T-helper 2 cell treated with Interferon-gamma antibody and Interleukin-4, amounts not matched to agents 100 ng/mL and 5 ng/mL, for 36 hours (primary cell): Measurements from ENCODE around the gene STIM2. TPM values are rescaled to one million over a fixed set of nuclear protein-coding genes. Genes with fewer than 3 reads are reported as not detected.
"Not testable (repeated sequence)": the region's sequence is repeated elsewhere in the genome, so short reads cannot be mapped to it uniquely, and the experiment has no call there.

Experiments used
- intact Hi-C: fragments of 100-400 bp; cut with micrococcal nuclease; formaldehyde crosslinking; loops from one replicate; pipeline ENCODE4 v1.15.1; 2023
- total RNA-seq: library from RNA; stranded (reverse); gene quantifications from 2 replicates; pipeline ENCODE4 v1.2.3, GENCODE V29; 2022

The STIM2 gene
- total RNA-seq, 1 donor from 2014 or later = 47.7 TPM

DNA sequence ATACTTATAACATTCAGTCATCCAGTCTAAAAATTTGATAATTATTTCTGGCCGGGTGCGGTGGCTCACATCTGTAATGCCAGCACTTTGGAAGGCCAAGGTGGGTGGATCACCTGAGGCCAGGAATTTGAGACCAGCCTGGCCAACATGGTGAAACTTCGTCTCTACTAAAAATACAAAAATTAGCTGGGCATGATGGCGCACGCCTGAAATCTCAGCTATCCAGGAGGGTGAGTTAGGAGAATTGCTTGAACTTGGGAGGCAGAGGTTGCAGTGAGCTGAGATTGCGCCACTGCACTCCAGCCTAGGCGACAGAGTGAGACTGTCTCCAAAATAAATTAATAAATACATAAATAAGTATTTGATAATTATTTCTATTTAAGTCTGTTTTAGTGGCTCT, 34.2 kb downstream of the STIM2 start:
- intact Hi-C loops = not testable (repeated sequence)

DNA sequence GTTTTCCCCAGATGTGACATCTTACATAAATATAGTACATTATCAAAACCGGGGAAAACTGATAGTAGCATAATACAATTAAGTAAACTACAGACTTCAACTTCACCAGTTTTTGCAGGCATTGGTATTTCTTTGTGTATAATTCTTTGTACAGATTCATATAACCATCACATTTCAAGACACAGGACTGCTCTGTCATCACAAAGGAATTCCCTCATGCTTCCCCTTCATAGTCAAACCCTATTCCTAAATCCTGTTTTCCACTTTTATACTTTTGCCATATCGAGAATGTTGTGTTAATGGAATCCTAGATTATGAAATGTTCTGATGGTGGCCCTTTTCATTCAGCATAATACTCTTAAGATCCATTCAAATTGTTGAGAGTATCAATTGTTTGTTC, 36.0 kb downstream of the STIM2 start:
- intact Hi-C loops = no loop called here

DNA sequence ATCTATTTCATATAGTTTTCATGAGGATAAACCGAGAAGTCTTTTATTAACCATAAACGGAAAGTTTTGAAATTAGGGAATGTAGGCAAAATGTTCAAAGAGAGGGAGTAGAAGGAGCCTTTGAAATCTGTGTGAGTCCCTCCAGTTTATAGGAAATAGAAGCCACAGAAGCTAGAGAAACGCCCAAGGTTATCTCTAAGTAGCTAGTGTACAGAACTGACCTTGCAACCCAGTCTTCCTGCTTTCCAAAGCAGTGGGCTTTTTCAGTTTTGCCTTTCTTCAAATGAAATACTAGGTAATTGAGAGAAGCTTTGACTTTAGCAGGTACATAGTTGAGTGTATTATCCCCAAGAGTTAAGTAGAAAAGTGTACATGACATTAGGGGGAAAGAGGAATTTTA, 39.4 kb downstream of the STIM2 start:
- intact Hi-C loops = no loop called here

DNA sequence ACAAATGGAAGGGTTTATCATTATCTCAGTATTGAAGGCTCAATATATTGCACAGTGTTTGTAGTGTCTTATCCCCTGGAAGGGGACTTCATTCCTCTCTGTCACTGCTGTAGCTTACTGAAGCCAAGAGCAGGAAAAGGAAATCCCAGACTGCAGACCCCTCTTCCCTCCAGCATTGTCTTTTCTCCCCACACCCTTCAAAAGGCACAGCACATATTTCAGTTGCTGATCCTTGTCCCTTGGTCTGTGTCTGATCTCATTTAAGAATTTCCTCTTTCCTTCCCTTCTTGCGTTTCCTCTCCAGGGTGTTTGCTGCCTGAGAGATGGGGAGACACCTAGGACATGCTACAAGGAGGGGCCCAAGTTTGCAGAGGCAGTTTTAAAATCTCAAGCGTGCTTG, 40.1 kb downstream of the STIM2 start:
- intact Hi-C loops = no loop called here

DNA sequence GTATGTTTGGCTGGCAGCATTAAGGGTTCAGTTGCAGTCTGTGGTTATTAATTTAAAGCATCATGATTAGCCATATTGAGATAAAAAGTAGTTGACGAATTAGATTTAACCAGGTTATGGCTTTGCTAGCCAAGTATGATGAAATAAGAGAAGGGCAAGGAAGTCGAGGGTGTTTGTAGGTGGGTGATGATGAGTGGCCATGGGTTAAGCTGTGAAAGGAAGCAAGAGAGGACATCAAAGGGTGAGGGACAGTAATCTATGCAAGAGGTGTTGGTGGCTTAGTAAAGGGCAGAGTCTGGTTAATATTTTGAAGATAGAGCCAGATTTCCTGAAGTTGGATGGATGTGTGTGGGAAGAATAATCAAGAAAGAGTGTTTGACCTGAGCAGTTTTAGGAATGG, 44.5 kb downstream of the STIM2 start:
- intact Hi-C loops = no loop called here

DNA sequence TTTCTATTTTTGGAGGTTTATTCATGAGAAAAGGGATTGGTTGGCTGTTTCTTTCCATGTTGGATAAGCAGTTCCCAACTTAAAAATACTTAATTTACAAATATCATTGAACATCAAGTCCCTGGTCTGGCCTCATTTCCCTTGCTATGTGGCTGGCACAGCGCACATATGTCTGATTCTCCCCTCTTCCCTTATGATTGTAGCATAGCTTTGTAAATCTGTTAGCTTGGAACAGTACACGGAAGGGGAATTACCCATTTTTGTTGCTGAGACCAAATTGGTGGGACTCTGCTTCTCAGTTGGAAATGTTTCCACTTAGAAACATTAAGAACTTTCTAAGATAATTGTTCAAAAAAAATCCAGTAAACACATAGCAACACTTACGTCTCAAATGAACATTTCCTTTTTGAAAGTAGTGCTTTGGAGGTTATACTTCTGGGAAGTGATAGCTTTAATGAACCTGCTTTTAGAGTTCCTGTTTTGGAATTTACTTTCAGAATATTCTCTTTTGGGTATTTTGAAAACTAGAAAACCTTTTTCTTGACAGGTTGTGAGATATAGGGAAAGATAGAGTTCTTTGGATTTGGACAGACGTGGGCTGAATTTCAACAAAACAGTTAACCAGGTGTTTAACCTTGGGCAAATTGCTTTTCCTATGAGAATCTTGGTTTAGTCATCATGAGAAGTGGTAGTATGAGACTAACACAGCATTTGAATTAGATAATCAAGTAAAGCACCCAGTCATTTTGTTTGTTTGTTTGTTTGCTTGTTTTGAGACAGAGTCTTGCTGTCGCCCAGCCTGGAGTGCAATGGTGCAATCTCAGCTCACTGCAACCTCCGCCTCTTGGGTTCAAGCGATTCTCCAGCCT, 47.3 kb downstream of the STIM2 start:
- intact Hi-C loops = no loop called here

DNA sequence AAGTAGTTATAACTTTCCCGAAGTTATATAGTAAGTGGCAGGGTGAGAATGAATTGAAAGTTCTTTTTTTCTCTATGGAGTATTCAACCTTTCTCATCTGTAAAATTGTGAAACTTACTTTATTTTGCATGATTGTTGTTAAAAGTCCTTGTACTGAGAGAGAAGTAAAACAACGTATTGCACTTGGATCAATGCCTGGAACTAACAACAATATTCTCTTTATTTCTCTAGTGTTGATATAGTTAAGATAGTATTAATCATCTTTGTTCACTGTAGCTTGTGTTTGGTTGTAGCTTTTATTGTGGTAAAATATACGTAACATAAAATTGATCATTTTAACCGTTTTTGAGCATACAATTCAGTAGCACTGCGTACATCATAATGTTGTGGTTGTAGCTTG, 48.7 kb downstream of the STIM2 start:
- intact Hi-C loops = no loop called here

DNA sequence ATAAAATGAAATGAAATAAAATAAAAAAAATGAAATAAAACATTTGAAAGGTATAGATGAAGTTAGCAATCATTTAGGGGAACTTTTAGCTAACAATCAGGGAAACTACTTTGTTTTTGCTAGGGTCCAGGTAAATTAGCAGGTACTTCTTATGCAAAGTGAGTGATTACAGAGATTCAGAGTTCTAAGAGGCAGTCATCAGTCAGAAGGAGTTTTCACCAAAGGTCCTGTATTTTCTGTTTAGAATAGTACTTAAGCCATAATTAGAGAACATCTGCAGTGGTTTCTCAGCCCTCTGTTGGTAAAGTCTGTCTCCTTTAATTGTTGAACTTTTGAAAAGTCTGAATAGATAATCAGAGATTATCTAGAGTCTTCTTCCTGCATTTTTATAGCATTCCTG, 50.6 kb downstream of the STIM2 start:
- intact Hi-C loops = no loop called here

DNA sequence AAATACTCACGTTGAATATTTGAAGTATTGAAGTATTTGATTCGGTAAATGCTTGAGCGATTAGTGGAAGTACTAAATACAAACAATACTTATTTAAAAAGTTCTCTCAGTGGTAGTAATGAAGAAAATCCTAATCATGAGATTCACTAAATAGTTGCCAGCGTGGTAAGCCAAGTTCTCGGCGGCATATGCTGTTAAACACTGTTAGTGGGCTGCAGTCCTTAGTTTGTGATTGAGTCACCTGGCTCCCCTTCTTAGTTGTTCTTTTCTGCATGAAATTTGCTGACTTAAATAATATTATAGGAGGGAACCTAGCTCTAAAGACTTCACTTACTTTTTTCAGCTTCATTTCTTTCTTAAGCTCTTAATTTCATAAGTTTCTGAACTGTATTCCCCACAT, 51.4 kb downstream of the STIM2 start:
- intact Hi-C loops = no loop called here

DNA sequence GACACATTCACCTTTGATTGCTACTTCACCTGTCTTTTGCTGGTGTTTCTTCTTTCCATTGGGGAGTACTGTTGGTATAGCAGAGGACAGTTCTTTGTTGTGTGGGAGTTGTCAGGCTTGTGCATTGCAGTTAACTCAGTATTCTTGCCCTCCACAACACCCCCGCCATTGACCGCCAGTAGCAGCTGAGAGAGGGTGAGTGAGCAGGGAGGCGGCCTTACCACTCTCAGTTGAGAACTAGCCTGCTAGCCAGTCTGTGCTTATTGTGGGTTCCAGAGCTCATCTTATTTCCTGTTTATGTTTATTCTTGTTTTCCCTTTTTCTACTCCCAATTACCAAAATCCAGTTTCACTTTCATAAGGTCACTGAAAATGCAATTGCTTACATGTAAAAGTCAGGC, 52.2 kb downstream of the STIM2 start:
- intact Hi-C loops = no loop called here

DNA sequence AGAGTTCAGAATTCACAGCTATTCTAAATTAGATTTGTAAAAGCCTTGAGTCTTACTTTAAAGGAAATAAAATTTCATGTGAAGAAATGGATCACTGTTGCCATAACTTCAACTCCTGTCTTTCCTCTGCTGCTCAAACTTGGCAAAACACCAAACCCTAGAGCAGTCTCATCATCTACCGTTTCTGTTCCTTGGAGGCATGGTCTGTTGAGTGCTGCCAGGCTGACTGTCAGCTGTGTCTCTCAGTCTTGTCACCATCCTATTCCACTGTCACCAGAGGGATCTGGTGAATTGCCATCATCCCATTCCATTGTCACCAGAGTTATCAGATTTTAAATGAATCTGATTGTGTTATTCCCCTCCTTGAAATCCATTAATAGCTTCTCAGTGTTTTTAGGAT, 55.6 kb downstream of the STIM2 start:
- intact Hi-C loops = no loop called here

DNA sequence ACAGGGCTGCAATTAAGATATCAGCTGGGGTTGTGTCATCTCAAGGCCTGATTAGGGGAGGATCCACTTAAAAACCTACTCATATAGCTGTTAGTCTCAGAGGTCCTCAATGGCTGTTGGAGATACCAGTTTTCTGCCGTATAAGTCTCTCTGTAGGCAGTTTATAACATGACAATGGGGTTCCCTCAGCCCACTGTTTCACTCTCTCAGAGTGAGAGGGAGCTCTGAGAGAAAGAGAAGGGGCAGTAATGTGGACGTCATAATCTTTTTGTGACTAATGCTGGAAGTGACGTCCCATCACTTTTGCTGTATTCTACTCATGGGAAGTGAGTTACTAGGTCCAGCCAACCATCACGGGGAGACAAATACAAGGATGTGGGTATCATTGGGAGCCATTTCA, 70.3 kb downstream of the STIM2 start:
- intact Hi-C loops = loop anchor here (10.0 kb wide), 1 partner anchor 54 kb away; no protein-coding TSS in a partner anchor

DNA sequence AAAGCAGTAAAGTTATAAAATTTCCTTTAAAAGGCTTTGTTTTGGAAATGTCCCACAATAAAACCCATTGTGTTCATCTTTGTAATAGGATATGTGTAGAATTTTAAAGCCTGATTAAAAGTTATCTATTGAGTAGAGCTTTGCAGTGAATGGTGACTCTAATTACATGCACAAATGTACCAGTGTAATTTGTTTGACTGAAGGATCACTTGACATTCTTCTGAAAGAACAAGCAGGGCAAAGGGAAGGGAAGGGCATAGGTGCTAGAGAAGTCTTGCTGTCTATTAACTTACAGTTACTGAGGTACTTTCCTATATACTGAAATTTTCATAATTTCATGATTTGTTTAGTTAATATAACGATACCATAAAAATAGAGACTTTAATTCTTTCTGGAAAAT, 70.8 kb downstream of the STIM2 start:
- intact Hi-C loops = loop anchor here (10.0 kb wide), 1 partner anchor 53 kb away; no protein-coding TSS in a partner anchor

DNA sequence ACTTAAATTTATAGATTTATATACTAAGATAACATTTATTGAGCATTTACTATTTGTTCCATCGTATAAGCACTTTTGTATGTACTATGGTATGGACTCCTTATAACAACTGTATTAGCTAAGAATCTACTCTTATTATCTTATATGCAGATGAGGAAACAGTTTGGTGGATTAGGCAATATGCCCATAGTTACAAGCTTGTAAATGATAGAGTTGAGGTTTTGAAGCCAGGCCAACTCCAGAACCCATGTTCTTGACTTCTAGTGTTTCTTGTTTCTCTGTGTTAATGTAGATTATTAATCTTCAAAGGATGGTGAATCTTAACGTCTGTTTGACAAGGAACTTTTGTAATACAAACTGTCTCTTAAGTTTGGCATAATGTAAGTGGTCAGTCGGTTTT, 71.3 kb downstream of the STIM2 start:
- intact Hi-C loops = loop anchor here (10.0 kb wide), 1 partner anchor 53 kb away; no protein-coding TSS in a partner anchor

DNA sequence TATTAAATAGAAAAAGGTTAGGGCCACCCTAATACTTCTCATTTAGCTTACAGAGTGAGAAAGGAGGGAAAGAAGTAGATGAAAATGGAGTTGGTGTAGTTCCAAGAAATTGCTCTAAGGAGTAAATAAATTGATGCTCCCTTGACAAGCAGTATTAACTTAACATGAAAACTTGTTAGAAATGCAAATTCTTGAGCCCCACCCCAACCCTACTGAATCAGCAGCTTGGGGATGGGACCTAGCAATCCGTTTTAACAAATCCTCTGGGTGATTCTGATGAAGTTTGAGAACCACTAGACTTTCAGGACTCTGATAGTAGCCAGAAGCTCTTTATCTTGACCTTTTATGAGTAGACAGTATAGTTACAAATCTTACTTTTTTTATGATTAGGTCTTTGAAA, 74.8 kb downstream of the STIM2 start:
- intact Hi-C loops = loop anchor here (5.0 to 10.0 kb wide), 2 partner anchors 48 to 49 kb away; no protein-coding TSS in a partner anchor

DNA sequence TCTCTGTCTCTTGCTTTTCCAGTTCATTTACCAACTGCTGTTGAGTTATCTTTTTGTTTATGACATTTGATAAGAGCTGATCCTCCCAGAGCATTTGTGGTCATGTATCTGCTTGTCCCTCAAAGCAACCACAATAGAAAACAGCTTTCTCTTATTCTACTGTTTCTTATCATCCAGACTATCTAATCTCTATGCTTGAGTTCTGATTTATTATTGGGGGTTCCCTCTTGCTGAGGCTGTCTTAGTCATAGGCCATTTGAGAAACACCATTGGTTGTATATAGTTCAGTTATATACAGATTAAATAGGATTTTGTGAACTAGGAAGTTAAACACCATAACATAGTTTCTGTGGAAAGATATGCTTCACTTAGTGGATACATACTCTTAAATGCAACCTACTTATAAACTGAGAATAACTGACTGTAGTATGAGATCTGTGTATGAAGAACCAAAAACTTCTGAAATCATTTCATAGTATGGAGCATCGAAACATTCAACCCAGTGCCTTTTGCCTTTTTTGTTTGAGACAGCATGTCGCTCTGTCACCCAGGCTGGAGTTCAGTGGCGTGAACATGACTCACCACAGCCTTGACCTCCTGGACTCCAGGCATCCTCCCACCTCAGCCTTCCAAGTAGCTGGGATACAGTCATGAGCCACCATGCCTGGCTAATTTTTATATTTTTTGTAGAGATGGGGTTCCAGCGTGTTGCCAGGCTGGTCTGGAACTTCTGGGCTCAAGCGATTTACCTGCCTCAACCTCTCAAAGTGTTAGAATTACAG, 75.8 kb downstream of the STIM2 start:
- intact Hi-C loops = loop anchor here (5.0 to 10.0 kb wide), 2 partner anchors 48 to 49 kb away; no protein-coding TSS in a partner anchor

DNA sequence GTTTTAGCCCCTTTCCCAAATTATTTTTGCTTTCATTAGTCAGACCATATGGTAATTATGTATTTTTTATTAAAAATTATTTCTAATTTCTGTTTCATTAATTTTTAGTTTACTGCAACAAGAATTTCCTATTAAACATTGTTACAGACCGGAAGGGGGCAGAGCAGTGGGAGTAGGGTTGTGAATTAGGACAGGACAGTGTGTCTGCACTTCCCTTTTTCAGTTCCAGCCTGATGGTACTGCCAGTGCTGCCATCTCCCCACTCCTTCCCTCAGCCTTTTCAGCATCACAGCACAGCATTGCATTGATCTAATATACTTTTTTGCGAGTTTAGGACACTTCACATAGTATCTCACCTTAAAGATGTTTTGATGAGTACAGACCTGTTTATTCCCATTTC, 76.5 kb downstream of the STIM2 start:
- intact Hi-C loops = loop anchor here (5.0 to 10.0 kb wide), 2 partner anchors 48 to 50 kb away; no protein-coding TSS in a partner anchor

DNA sequence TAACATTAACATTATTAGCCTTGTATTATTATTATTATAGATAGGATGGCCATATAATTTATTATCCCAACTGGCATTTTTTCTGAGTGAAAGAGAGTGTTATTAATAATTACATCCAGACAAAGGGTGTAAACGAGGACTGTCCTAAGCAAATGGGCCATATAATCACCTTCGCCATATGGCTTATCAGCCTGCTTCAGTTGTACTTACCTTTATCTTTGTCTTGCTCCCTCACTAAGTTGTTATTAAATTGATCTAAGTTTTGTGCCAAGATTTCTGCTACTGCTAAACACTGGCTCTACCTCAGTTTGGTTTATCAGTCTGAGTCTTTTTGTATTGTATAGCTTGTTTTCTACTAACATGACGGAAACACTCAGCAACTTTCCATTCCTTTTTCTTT, 76.9 kb downstream of the STIM2 start:
- intact Hi-C loops = loop anchor here (5.0 to 10.0 kb wide), 2 partner anchors 47 to 50 kb away; no protein-coding TSS in a partner anchor

DNA sequence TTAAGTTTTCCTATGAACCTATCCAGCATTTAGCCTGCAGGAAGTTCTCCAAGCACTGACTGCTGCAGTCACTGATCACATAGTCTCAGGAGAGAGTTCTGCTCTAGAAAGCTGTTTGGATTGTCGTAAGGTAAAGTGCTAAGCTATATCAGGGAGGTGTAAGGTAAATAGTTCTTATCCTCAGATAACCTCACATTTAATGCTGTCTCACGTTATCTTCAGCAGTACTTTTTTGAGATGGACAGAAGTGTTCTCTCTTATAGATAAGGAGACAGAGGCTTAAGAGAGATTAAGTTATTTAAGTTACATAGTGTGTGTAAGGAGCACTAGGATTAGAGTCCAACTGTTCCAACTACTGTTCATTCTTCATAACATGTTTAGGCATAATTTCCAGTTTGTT, 77.9 kb downstream of the STIM2 start:
- intact Hi-C loops = loop anchor here (5.0 to 10.0 kb wide), 2 partner anchors 46 to 51 kb away; no protein-coding TSS in a partner anchor

DNA sequence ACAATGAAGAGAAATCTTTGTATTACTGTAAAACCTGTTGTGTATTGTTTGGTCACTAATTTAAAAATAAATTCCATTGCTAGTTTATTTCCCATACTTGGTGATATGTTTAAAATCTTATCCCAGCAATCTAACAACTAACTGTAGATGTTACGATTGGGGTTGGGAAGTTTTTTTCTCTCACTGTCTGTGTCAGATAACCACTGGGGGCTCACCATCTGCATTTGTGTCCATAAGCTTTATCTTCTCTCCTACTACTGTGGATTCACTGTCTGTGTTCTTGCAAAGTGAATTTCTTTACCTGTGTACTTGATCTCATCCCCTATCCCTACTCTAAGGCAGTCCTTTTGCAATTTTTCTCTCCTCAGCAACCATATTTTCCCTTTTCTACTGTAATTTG, 81.3 kb downstream of the STIM2 start:
- intact Hi-C loops = no loop called here

DNA sequence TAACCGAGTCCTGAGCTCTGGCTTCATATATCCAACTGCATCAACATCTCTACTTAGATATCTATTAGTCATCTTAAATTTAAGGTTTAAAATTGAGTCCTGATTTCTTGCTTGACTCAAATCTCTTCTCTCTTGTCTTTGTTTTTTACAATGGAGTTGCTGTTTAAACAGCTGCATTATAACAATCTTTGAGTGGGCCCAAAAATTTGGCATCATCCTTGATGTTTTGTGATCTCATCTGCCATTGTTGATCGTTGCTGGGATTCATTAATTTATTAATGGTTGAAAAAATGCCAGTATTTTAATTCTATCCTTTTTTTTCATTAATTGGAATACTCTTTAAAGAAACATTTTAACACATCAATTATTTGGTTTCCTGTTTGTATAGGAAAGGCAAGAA, 82.2 kb downstream of the STIM2 start:
- intact Hi-C loops = no loop called here

DNA sequence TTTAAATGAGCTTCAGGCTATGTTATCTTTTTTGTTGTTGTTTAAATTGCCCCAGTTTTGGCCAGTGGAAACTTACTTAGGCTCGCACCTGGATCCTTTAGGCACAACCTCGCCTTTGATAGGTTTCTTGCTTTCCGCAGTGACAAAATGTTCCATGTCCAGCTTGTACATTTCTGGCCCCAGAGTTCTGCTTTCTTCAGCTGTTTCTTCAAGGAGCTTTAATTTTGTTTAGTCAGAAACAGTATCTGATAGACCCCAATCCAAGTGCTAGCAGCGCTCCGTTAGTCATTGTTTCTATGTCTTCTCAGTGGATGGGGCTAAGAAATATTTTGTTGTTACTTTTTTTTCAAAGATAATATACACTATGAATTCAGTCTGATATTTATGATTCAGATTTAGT, 82.8 kb downstream of the STIM2 start:
- intact Hi-C loops = no loop called here
